ENCODE results near the gene ZNF329.

The ZNF329 gene

GRCh38 chr19:58118979-58119733 is 31.4 kb downstream of the ZNF329 start:
- DNase-seq (ENCODE audit: low read depth in 2 of 2): no peak

- DNase-seq (ENCODE audit: low read depth in 2 of 2): no peak
These were observed 32.6 kb downstream of the ZNF329 start for GRCh38 chr19:58117841-58118575.

GRCh38 chr19:58108546-58108817 is 42.1 kb downstream of the ZNF329 start:
- DNase-seq (ENCODE audit: low read depth in 2 of 2): no peak

DNA sequence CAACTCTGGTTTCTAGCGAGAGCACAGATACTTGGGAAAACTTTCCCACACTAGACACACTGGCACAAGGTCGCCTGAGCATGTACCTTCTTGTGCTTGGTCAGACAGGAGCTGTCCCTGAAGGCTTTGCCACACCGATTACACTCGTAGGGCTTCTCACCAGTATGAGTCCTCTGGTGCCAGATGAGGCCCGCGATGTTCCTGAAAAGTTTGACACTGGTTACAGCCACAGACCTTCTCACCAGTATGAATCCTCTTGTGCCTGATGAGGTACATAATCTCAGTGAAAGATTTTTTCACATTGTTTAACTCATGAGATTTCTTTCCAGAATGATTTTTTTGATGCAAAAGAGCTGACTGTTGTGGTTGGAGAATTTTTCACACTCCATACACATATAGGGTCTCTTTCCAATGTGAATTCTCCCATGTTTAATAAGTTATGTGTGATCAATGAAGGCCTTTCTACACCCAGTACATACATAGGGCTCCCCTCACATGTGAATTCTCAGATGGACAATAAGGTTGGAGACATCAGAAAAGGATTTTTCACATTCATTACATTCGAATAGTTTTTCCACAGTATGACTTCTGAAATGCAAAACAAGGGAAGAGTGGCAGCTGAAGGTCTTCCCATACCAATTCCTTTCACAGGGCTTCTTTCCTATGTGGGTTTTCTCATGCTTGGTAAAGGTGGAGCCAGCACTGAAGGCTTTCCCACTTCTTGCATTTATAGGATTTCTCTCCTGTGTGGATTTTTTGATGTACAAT is 42.6 kb downstream of the ZNF329 start:
- DNase-seq (ENCODE audit: low read depth in 2 of 2): no peak

GRCh38 chr19:58098682-58098998 is 51.9 kb downstream of the ZNF329 start:
- no peak for DNase-seq (ENCODE audit: low read depth in 2 of 2)

DNA sequence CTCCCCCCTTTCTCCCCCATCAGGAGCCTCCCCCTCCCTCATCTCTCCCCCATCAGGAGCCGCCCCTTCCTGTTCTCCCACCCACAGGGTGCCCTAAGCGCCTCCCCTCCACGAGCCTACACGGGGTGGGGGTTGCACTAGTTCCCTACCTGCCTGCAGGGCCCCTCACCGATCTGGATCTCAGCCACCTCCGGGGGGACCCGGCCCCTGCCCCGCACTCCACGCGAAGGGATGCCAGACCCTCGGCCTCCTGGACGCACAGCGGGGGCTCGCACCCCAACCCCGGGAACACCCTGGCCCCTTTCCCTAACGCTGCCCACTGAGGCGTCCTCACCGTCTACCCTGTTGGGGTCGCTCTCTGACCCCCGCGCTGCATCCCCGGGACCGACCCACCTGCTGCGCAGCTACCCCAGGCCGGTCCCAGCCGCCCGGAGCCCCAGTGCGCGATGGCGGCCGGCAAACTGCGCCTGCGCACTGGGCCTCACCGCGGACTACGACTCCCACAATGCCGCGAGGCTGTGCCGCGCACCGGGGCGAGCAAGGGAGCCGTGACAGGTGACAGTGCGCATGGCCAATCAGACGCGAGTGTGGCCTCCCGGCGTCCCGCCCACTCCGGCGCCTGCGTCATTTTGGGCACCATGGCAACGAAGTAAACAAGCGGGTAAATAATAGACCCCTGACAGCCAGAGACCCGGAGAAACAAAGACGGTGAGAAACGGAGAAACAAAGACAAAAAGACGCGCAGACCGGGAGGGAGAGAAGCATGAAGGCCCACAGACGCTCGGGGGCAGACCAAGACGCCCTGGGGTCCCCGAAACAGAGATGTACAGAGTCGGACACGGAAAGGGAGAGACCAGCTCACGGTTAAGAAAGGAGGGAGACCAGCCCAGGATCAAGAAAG is 52.6 kb downstream of the ZNF329 start, which contains the start of gene ZSCAN18:
TSS of gene ZSCAN18 (minus strand) at position 451 of the 901 bp plus-strand sequence. CDS start 7,964 bp downstream, outside the sequence.
- DNase-seq (ENCODE audit: low read depth in 2 of 2): peak; percentile 89 to 91

DNA sequence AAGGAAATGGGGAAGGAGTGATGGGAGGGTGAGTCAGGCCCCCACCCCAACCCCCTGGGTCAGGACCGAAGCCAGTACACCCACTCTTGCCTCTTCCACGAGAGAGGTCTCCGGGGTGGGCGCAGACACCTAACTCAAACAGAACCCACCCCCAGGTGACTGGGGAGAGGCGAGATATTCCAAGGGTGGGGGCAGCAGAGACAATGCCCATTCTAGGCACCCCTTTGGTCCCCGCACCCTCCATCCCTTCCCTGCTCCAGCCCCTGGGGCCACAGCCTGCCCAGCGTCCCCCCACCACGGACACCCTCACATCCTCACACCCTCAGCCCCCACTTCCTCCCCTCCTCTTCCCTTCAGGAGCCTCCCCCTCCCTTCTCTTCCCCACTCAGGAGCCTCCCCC is 53.2 kb downstream of the ZNF329 start:
- DNase-seq (ENCODE audit: low read depth in 2 of 2): no peak

DNA sequence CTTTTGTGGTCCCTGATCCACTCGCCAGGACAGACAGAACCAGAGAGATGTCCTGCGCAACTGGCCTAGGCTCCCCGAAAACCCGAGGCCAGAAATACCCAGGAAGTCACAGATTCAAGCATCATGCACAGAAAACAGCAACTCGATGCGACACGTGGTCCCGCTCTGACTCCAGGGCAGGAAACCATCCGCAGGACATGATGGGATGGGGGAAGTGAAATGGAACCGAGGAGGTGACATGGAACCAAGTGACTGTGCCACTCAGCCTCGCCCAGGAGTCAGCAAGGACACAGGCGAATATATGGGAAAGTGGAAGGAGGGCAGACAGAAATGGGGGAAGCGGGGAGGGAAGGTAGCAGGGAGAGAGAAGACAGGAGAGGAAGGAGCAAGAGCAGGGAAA is 53.7 kb downstream of the ZNF329 start:
- no peak for DNase-seq (ENCODE audit: low read depth in 2 of 2)

DNA sequence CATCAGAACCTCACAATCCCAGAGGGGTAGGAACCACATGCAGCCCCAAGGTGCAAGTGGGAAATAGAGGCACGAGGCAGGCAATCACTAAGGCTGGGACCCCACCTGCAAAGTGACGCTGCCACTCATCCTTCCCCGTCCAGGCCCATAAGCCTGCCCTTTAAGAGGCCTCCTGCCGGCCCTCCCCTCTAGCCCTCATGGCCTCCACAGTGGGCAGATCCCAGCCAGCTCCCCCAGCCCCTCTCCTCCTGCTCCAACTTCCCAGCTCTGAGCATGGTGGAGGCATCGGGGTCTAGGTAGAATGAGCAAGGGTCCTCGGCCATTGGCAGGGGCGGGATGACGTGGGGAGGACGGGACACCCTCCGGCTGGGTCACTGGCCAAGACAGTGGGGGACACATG is 55.3 kb downstream of the ZNF329 start:
- no peak for DNase-seq (ENCODE audit: low read depth in 2 of 2)

DNA sequence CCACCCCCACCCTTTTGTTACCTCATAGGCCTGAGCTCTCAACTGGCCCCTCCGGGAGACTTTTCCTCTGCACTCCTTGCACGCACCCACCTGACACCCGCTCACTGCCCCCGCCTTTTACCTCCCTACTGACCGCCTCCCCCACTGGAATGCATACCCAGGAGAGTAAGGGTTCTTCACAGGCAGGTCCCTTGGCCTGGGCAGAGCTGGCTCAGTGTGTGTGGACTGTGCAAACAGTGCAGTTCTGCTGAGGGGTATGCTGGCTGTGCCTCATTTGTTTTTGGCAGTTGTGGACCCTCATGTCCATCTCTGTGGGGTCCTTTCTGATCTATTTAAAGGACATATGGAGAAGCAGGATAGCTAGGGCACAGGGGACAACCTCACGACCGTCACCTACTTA is 57.5 kb downstream of the ZNF329 start:
- no peak for DNase-seq (ENCODE audit: low read depth in 2 of 2)

DNA sequence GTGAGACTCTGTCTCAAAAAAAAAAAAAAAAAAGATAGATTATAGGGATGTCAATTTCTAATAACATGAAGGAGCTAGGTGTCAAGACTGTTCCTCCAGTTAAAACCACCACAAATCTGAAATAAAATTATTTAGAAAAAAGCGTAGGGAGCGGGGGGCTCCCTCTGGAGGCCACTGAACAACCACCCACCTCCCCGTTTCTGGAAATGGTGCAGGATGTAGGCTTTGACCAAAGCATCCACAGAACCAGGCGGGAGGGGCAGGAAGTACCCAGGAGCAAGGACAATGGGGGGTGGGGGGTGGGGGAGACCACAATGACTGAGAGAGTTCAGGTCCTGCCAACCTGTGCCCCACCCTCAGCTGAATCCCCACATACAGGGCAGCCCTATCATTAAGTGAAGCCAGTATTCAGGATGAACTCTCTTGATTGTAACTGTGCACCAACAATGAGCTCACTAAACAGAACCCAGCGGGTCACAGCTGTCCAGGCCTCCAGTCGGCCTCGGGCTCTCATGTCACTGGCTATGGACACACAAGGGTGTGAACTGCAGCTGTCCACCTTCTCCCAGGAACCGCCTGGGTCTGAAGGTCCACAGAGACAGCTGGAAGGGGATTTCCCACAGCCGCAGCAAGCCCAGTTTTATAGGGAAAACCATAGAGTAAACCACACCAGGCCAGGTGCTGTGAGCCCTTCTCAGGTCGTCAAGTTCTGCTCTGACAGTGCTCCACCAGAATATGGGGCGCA is 59.2 kb downstream of the ZNF329 start:
- DNase-seq (ENCODE audit: low read depth in 2 of 2): no peak

GRCh38 chr19:58089846-58090245 is 60.7 kb downstream of the ZNF329 start:
- DNase-seq (ENCODE audit: low read depth in 2 of 2): no peak

- no peak for DNase-seq (ENCODE audit: low read depth in 2 of 2)
These were observed 62.0 kb downstream of the ZNF329 start for GRCh38 chr19:58088521-58089052.

- no peak for DNase-seq (ENCODE audit: low read depth in 2 of 2)
These were observed 63.5 kb downstream of the ZNF329 start for GRCh38 chr19:58086825-58087710.

- no peak for DNase-seq (ENCODE audit: low read depth in 2 of 2)
These were observed 65.2 kb downstream of the ZNF329 start for GRCh38 chr19:58085348-58085875.

DNA sequence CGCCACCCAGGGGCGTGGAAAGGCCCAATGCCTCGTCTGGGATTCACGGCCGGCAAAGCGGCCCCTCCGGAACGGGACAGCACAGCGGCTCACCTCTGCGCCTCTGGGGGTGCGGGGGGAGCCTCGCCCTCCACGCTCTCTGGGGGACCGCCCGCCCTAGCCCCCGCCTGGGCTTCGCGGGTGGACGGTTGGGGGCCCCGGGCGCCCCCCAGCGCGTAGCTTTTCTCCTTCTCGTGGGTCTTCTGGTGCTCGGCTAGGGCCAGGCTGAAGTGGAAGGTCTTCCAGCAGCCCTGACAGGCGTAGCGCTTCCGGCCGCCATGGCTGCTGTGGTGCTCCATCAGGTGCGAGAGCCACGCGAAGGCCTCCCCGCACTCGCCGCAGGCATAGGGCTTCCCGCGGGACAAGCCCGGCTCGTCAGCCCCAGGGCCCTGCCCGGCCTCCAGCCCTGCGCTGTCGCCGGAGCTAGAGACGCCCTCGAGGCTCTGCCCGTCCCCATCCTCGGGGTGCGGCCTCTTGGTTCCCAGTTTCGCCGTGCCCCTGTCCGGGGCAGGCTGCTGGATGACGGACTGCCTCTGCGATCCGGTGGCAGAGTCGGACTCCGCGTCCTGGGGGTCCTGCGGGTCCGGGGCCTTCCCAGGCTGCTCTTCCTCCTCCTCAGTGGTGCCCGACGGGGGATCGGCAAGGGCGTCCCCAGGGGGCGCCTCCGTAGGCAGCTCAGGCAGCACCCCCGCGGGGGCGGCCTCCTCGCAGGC is 65.8 kb downstream of the ZNF329 start:
- DNase-seq (ENCODE audit: low read depth in 2 of 2): no peak

GRCh38 chr19:58083021-58083420 is 67.6 kb downstream of the ZNF329 start:
- DNase-seq (ENCODE audit: low read depth in 2 of 2): no peak

DNA sequence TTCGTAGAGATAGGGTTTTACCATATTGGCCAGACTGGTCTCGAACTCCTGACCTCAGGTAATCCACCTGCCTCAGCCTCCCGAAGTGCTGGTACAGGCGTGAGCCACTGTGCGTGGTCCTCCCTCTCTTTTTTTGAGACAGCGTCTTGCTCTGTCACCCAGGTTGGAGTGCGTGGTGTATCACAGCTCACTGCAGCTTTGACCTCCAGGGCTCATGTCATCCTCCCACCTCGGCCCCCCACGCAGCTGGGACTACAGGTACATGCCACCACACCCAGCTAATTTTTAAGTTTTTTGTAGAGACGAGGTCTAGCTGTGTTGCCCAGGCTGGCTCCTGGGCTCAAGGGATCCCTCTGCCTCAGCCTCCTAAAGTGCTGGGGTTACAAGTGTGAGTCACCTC is 70.8 kb downstream of the ZNF329 start:
- no peak for DNase-seq (ENCODE audit: low read depth in 2 of 2)

Measured in stimulated activated CD8-positive, alpha-beta memory T cell treated with anti-CD3 and anti-CD28 coated beads, Interleukin-15, amount 100 ng/mL, for 48 hours (primary cell).